Coronary artery (tissue), 2 donors: ENCODE results near the gene FYCO1.

Source experiments
- DNase-seq: peaks from one replicate; pipeline ENCODE4 v3.0.0-alpha.2; 2017; ENCODE audit warnings: low spot score
- H3K27ac ChIP-seq, 2 donors: fragments of 200-600 bp; sonication (generic); one replicate each; pipeline ENCODE4 v1.5.1; 2016 to 2019
- H3K4me3 ChIP-seq: fragments of 200-600 bp; sonication (generic); 2 replicates; pipeline ENCODE4 v1.5.1; 2016; ENCODE audit warnings: mild to moderate bottlenecking, moderate library complexity
- TF ChIP-seq, protein P1 (sequence below): fragments of 200-600 bp; sonication (generic); IDR thresholded peaks from one replicate; pipeline ENCODE4 v1.5.1; 2019; ENCODE audit warnings: antibody characterized with exemption

The FYCO1 gene

DNA sequence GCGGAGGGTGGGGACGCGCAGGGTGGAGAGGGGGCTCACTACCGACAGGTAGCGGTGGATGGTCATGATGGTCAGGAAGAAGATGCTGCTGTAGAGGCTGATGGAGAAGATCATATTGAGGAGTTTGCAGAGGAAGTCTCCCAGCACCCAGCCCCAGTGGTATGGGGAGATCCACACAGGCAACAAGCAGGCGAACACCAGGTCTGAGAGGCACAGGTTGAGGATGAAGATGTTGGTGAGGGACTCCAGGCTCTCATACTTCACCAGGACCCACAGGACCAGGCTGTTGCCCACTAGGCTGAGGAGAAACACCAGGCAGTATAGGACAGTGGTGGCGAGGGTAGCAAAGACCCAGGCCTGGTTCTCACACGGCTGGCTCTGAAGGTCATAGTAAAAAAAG, 25.9 kb upstream of the FYCO1 start:
- no peak for DNase-seq
- TF ChIP-seq, protein P1, sequence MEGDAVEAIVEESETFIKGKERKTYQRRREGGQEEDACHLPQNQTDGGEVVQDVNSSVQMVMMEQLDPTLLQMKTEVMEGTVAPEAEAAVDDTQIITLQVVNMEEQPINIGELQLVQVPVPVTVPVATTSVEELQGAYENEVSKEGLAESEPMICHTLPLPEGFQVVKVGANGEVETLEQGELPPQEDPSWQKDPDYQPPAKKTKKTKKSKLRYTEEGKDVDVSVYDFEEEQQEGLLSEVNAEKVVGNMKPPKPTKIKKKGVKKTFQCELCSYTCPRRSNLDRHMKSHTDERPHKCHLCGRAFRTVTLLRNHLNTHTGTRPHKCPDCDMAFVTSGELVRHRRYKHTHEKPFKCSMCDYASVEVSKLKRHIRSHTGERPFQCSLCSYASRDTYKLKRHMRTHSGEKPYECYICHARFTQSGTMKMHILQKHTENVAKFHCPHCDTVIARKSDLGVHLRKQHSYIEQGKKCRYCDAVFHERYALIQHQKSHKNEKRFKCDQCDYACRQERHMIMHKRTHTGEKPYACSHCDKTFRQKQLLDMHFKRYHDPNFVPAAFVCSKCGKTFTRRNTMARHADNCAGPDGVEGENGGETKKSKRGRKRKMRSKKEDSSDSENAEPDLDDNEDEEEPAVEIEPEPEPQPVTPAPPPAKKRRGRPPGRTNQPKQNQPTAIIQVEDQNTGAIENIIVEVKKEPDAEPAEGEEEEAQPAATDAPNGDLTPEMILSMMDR, result no peak
- no peak overlapping the region for H3K4me3 ChIP-seq
- H3K27ac ChIP-seq, result no peak overlapping the region

DNA sequence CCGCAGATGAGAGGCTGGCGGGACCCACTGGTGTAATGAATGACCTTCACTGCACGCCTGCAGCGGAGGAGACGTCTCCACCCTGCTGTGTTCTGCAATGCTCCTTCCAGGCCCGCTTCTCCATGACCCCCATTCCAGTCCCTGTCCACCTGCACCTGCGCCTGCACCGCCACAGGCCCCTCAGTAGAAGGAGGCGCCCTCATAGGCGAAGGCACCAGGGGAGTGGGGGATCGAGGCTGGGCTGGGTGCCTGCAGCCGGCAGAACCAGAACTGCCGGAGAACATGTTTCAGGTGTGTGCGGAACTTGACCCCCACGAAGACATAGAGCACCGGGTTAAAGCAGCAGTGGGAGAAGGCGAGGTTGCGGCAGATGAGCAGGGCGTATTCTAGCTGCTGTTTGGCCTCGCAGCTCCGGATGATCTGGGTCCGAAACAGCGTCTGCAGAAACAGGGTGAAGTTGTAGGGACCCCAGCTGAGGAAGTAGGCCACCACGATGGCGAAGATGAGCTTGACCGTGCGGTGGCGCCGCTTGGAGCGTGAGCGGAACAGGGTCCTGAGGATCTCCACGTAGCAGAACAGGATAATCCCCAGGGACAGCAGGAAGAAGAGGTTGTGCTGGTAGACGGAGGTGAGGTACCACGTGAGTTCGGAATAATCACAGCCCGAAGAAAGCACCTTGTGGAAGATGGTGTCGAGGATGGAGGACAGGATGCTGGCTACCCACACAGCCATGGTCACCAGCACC, 25.3 kb upstream of the FYCO1 start:
- H3K27ac ChIP-seq, result no peak overlapping the region
- TF ChIP-seq, protein P1, result no peak
- no peak for DNase-seq
- H3K4me3 ChIP-seq, result no peak overlapping the region

DNA sequence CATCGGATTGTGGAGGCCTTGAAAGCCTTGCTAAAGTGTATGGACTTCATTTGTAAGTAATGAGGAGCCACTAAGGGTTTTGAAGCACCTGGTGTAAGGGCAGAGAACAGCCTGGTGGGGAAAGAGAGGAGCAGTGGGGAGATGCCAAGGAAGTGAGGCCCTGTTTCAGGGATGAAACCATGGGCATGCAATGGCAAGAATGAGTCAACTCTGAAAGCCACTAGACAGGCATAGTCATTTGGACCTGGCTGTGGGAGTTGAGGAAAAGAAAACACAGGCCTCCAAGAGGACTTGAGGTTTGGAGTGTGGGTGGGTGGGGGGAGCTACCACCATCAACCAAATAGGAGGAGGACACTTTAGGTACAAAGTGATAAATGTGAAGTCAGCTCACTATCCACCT, 24.1 kb upstream of the FYCO1 start:
- TF ChIP-seq, protein P1, result no peak
- DNase-seq, result no peak
- Histone ChIP-seq H3K27ac (no peak overlapping the region), H3K4me3 (no peak overlapping the region)

DNA sequence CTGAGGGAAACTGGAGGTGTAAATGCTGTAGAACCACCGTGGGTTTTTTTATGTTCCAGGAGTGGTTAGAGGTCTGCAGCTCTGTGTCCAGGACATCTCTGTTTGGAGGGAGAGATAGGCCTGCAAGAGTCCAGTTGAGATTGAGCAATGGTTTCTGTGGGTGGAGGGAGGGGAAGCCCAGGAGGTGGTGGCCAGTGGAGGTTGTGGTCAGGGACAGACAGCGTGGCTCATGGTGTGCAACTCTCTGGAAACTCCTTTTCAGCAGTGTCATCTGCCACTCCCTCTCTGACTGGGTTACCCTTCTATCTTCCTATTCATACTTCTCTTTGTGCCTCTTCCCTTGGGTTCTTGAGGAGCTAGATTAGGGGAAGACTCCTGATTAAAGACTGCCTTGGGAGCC, 22.1 kb upstream of the FYCO1 start:
- no peak overlapping the region for H3K27ac ChIP-seq
- H3K4me3 ChIP-seq, result no peak overlapping the region
- TF ChIP-seq, protein P1, result no peak
- no peak for DNase-seq

DNA sequence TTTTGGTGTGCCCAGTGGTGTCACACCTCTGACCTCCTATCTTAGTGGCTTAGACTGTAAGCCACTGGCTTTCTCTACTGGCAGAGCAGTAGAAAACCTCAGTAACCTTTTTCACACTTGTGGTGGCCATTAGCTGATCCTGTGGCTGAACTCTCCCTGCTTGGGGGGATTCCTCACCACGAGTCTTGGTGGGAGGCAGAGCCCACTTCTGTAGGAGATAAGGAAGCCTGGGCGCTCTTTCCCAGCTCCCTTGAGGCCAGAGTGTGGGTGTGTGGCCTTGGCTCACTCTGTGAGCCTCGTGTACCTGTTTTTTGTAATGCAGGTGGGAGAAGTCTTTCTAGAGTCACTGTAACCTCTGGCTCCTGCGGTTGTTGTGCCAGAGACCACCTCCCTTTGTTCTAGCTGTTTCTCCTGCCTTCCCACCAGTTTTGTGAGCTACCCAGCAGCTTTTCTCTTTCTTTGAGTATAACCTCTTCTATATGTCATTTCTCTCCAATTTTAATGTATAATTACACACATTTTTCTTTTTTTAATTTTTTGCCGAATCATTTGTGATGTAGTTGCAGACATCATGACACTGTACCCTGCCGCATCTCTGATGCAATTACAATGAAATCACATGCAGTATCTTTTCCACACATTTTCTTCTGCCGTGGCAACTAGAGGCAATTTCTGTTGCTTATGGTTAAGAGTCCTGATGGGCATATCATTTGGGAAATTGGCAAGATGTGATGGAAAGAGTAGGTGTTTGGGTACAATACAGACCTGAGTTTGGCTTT, 17.9 kb upstream of the FYCO1 start:
- DNase-seq, result peak; percentile 35
- H3K4me3 ChIP-seq, result no peak overlapping the region
- H3K27ac ChIP-seq, result no peak overlapping the region
- TF ChIP-seq, protein P1, result no peak

DNA sequence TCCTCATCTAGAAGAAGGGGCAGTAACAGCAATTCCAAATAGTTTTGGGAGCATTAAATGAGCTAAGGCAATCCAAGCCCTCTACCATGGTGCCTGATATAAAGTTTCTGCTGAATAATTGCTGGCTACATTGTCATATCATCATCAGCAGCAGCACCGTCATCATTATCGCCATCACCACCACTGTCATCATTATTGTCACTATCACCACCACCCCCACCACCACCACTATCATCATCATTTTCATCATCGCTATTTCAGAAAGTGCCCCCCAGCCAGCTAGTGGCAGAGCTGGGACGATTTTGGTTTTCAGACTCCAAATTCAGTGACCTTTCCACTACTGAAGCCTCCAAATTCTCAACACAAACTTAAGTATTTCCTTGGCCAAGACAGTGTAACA, 16.6 kb upstream of the FYCO1 start:
- Histone ChIP-seq H3K4me3 (no peak overlapping the region), H3K27ac (no peak overlapping the region)
- DNase-seq, result peak; percentile 41
- TF ChIP-seq, protein P1, result no peak
